Panc1 (cell line): ENCODE results near the gene CACNA1B. TPM values are rescaled to one million over a fixed set of nuclear protein-coding genes. Genes with fewer than 3 reads are reported as not detected.

Experiments
- ATAC-seq: fragments of 200-7000 bp; cut with Tn5 transposase; 2 replicates; pipeline ENCODE4 v1.9.1; 2020; ENCODE audit warnings: mild to moderate bottlenecking, moderate library complexity
- BruUV-seq: library from RNA; stranded (reverse); fragments of 400-500 nt; replicated peaks from 2 replicates; lab custom pipeline; 2021; lab: Mats Ljungman, UMichigan
- CTCF ChIA-PET: fragments of 300-600 bp; sonication (Branson Sonifier 250); formaldehyde crosslinking; loops from one replicate; lab custom pipeline; 2022; ENCODE audit warnings: antibody characterized with exemption; lab: Charles Lee
- POLR2A ChIA-PET: fragments of 300-600 bp; sonication (Branson Sonifier 250); formaldehyde crosslinking; loops from one replicate; lab custom pipeline; 2022; ENCODE audit warnings: antibody characterized with exemption; lab: Charles Lee
- DNase-seq: peaks from one replicate; pipeline ENCODE4 v3.0.0-alpha.2; 2010; ENCODE audit warnings: low read depth, low spot score
- H3K27ac ChIP-seq: 2 replicates; pipeline ENCODE4 v1.5.1; 2011; ENCODE audit warnings: mild to moderate bottlenecking, low read length, inconsistent platforms
- H3K27me3 ChIP-seq: fragments of 200-500 bp; sonication (Bioruptor generic); 2 replicates; pipeline ENCODE4 v1.6.0; 2014; ENCODE audit warnings: low read length, inconsistent platforms; ENCODE audit not compliant: control insufficient read depth, insufficient read depth
- H3K36me3 ChIP-seq: fragments of 200-500 bp; sonication (Bioruptor generic); 2 replicates; pipeline ENCODE4 v1.5.1; 2014; ENCODE audit warnings: inconsistent platforms, mild to moderate bottlenecking, low read length, moderate library complexity; ENCODE audit not compliant: control insufficient read depth, insufficient read depth
- H3K4me1 ChIP-seq: 2 replicates; pipeline ENCODE4 v1.5.1; 2011; ENCODE audit warnings: inconsistent platforms, mild to moderate bottlenecking, low read length, moderate library complexity; ENCODE audit not compliant: control insufficient read depth, insufficient read depth
- H3K4me3 ChIP-seq, 2 experiments: 2 replicates each; pipeline ENCODE4 v1.5.1; 2011 to 2012; ENCODE audit warnings: low read depth in 2 of 2, low read length in 2 of 2, mild to moderate bottlenecking in 2 of 2, inconsistent platforms in 1 of 2, moderate library complexity in 1 of 2
- H3K9me3 ChIP-seq: fragments of 200-500 bp; sonication (Bioruptor generic); 2 replicates; pipeline ENCODE4 v1.5.1; 2014; ENCODE audit warnings: low read depth, mild to moderate bottlenecking, inconsistent platforms, low read length, moderate library complexity; ENCODE audit not compliant: control insufficient read depth, insufficient read depth
- POLR2AphosphoS5 ChIP-seq: IDR thresholded peaks from 2 replicates; pipeline ENCODE4 v1.6.1; 2012; ENCODE audit warnings: mild to moderate bottlenecking, low read depth, low read length, moderate library complexity
- SIN3A ChIP-seq: IDR thresholded peaks from 2 replicates; pipeline ENCODE4 v1.6.1; 2012; ENCODE audit warnings: low read depth, mild to moderate bottlenecking, low read length, moderate library complexity, borderline replicate concordance; ENCODE audit not compliant: insufficient read depth
- TCF7L2 ChIP-seq: IDR thresholded peaks from 2 replicates; pipeline ENCODE4 v1.6.1; 2011; ENCODE audit warnings: mild to moderate bottlenecking, low read depth, low read length, inconsistent platforms
- in situ Hi-C: cut with HindIII; loops from 2 replicates; pipeline ENCODE4 v1.10.0; 2016; ENCODE audit warnings: low sequenced_read_pairs, low pct_unique_long_range_greater_than_20kb
- intact Hi-C: fragments of 100-400 bp; cut with micrococcal nuclease; formaldehyde crosslinking; loops from one replicate; pipeline ENCODE4 v1.10.0; 2022; ENCODE audit not compliant: unreplicated experiment
- total RNA-seq: library from RNA; stranded (reverse); gene quantifications from one replicate; pipeline ENCODE4 v1.2.1, GENCODE V29; 2021; ENCODE audit not compliant: unreplicated experiment
- TF ChIP-seq, protein P1 (sequence below): fragments of 450-650 bp; IDR thresholded peaks from 2 replicates; pipeline ENCODE4 v1.5.1; 2017; ENCODE audit warnings: mild to moderate bottlenecking
- TF ChIP-seq, protein P2 (sequence below), 2 experiments: IDR thresholded peaks; 2 replicates each; pipeline ENCODE4 v1.6.1; 2011 to 2012; ENCODE audit warnings: low read depth in 2 of 2, control low read depth in 1 of 2, low read length in 1 of 2, mild to moderate bottlenecking in 1 of 2, moderate library complexity in 1 of 2; ENCODE audit not compliant: insufficient read depth in 1 of 2

CACNA1B gene
- total RNA-seq, 1 experiment from 2014 or later: 0.49 TPM

DNA sequence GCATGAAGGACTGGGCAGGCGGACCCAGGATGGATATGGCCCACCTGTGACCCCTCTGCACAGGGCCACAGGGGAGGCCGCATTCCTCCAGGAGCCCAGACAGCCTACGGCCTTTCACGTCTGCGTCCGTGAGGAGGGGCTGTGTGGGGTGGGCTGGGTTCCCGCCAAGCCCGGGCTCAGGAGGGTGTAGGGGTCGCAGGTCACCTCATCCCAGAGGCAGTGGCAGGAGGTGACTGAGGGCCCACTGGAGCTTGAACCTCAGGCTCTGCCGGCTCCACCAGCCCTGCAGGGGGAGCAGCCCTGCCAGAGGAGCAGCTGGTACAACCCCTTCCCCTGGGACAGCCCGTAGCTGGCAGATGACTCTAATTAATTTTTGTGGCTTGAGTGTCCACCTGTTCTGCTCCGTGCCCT, 40.7 kb upstream of the CACNA1B start:
- ATAC-seq (no peak), DNase-seq (no peak)
- TF ChIP-seq, protein P1, sequence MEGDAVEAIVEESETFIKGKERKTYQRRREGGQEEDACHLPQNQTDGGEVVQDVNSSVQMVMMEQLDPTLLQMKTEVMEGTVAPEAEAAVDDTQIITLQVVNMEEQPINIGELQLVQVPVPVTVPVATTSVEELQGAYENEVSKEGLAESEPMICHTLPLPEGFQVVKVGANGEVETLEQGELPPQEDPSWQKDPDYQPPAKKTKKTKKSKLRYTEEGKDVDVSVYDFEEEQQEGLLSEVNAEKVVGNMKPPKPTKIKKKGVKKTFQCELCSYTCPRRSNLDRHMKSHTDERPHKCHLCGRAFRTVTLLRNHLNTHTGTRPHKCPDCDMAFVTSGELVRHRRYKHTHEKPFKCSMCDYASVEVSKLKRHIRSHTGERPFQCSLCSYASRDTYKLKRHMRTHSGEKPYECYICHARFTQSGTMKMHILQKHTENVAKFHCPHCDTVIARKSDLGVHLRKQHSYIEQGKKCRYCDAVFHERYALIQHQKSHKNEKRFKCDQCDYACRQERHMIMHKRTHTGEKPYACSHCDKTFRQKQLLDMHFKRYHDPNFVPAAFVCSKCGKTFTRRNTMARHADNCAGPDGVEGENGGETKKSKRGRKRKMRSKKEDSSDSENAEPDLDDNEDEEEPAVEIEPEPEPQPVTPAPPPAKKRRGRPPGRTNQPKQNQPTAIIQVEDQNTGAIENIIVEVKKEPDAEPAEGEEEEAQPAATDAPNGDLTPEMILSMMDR: no peak
- TF ChIP-seq SIN3A (no peak), POLR2AphosphoS5 (no peak), TCF7L2 (no peak)
- TF ChIP-seq, protein P2, sequence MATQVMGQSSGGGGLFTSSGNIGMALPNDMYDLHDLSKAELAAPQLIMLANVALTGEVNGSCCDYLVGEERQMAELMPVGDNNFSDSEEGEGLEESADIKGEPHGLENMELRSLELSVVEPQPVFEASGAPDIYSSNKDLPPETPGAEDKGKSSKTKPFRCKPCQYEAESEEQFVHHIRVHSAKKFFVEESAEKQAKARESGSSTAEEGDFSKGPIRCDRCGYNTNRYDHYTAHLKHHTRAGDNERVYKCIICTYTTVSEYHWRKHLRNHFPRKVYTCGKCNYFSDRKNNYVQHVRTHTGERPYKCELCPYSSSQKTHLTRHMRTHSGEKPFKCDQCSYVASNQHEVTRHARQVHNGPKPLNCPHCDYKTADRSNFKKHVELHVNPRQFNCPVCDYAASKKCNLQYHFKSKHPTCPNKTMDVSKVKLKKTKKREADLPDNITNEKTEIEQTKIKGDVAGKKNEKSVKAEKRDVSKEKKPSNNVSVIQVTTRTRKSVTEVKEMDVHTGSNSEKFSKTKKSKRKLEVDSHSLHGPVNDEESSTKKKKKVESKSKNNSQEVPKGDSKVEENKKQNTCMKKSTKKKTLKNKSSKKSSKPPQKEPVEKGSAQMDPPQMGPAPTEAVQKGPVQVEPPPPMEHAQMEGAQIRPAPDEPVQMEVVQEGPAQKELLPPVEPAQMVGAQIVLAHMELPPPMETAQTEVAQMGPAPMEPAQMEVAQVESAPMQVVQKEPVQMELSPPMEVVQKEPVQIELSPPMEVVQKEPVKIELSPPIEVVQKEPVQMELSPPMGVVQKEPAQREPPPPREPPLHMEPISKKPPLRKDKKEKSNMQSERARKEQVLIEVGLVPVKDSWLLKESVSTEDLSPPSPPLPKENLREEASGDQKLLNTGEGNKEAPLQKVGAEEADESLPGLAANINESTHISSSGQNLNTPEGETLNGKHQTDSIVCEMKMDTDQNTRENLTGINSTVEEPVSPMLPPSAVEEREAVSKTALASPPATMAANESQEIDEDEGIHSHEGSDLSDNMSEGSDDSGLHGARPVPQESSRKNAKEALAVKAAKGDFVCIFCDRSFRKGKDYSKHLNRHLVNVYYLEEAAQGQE (IDR thresholded peaks at IDR 0.05; ENCODE audit: insufficient read depth in 1 of 2, low read depth in 2 of 2, low read length in 1 of 2): no peak
- Histone ChIP-seq H3K4me3 (no peak overlapping the region), H3K9me3 (no peaks in the 10 kb centered on the region), H3K36me3 (no peaks in the 10 kb centered on the region), H3K4me1 (no peaks in the 10 kb centered on the region), H3K27ac (no peak overlapping the region), H3K27me3 (no peaks in the 10 kb centered on the region)
- ChIA-PET POLR2A (no interaction called here), CTCF (no interaction called here)
- BruUV-seq: no TSS peak
- intact Hi-C loops (no loop called here), in situ Hi-C loops (no loop called here)

DNA sequence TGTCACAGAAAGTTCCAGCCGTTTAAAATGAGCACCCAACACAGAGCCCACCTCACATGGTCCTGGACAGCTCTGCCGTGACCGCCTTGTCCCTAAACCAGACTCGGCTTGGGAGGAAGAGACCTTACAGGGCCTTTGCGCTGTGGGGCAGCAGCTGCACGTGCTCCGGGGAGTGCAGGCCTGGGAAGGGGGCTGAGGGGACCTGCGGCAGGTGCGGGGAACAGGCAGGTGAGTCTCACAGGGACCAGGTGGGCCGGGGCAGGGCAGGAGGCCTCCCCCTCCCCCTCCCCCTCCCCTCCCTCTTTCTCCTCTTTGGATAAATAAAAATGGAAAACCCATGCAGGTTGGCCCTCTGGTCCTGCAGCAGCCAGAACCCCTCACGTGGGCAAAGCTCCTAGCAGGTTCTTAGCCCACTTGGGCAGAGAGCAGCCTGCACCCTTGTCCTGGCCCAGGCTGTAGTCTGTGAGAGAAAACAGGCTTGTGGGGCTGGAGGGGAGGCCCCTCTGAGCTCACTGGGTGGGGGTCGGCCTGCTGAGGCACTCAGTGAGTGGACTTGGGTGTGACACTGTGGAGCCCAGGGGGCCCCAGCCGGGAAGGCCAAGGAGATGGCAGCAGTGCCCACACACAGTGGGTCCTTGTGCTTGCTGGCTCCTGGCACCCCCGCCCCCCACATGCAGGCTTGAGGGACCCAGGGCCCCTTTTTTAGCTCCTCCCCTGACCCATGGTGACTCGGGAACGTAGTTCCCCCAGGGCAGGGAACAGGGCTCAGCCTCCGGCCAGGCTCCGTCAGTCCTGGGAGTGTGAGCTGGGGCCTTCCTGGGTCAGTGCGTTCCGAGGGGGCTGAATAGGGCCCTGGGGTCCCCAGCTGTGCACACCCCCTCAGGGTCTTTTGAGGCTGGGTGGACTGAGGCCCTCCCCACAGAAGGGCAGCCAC, 40.0 kb upstream of the CACNA1B start:
- Histone ChIP-seq H3K27me3 (no peaks in the 10 kb centered on the region), H3K4me1 (no peaks in the 10 kb centered on the region), H3K27ac (no peak overlapping the region), H3K4me3 (no peak overlapping the region), H3K9me3 (no peaks in the 10 kb centered on the region), H3K36me3 (no peaks in the 10 kb centered on the region)
- BruUV-seq: no TSS peak
- DNase-seq: no peak
- TF ChIP-seq SIN3A: no peak
- TF ChIP-seq TCF7L2: no peak
- TF ChIP-seq, protein P2 (IDR thresholded peaks at IDR 0.05; ENCODE audit: insufficient read depth in 1 of 2, low read depth in 2 of 2, low read length in 1 of 2): no peak
- in situ Hi-C loops (no loop called here), intact Hi-C loops (no loop called here)
- ATAC-seq: no peak
- ChIA-PET POLR2A (no interaction called here), CTCF (no interaction called here)
